B cell (primary cell): ENCODE results near the gene C6orf47. TPM values are rescaled to one million over a fixed set of nuclear protein-coding genes. Genes with fewer than 3 reads are reported as not detected.

Source experiments
- ATAC-seq: fragments of 200-7000 bp; cut with Tn5 transposase; one replicate; pipeline ENCODE4 v1.10.0; 2021; ENCODE audit warnings: low read depth, mild to moderate bottlenecking, moderate number of reproducible peaks, moderate library complexity
- CTCF ChIA-PET: fragments of 350-600 bp; sonication (Branson Sonifier 250); formaldehyde crosslinking; loops from one replicate; lab custom pipeline; 2021; ENCODE audit warnings: antibody characterized with exemption, inconsistent platforms; lab: Charles Lee
- POLR2A ChIA-PET: fragments of 350-600 bp; sonication (Branson Sonifier 250); formaldehyde crosslinking; loops from one replicate; lab custom pipeline; 2021; ENCODE audit warnings: antibody characterized with exemption; lab: Charles Lee
- DNase-seq: peaks from one replicate; pipeline ENCODE4 v3.0.0; 2013
- H2AFZ ChIP-seq: 2 replicates; pipeline ENCODE4 v1.6.1; 2012; ENCODE audit warnings: mild to moderate bottlenecking, low read depth, low read length; ENCODE audit not compliant: insufficient read depth, poor library complexity, severe bottlenecking
- H3K27ac ChIP-seq, 2 donors: 1 replicate in 1 of 2; 2 replicates in 1 of 2; pipeline ENCODE4 v1.5.1; 2012 to 2013; ENCODE audit warnings: low read length in 2 of 2, mild to moderate bottlenecking in 2 of 2, moderate library complexity in 1 of 2
- H3K27me3 ChIP-seq, 4 experiments: fragments of 200-600 bp in 1 of 4; sonication (generic) in 1 of 4; replicated peaks in 1 of 4; 1 replicate in 2 of 4; 2 replicates in 2 of 4; pipeline versions ENCODE4 v1.6.1 to v1.7.0; 2013 to 2016; ENCODE audit warnings: low read length in 3 of 4, mild to moderate bottlenecking in 2 of 4, mixed read lengths in 1 of 4, moderate library complexity in 1 of 4; ENCODE audit not compliant: insufficient read depth in 4 of 4, control insufficient read depth in 3 of 4; ENCODE audit errors: control extremely low read depth in 1 of 4
- H3K36me3 ChIP-seq, 2 experiments: replicated peaks in 1 of 2; 1 replicate in 1 of 2; 2 replicates in 1 of 2; pipeline versions ENCODE4 v1.6.1 to v1.7.1; 2013; ENCODE audit warnings: low read length in 1 of 2; ENCODE audit not compliant: insufficient read depth in 2 of 2, control insufficient read depth in 1 of 2; ENCODE audit errors: control extremely low read depth in 1 of 2, extremely low read depth in 1 of 2
- H3K4me1 ChIP-seq, 2 donors: fragments of 200-600 bp in 1 of 2; sonication (generic) in 1 of 2; 1 replicate in 1 of 2; 2 replicates in 1 of 2; pipeline versions ENCODE4 v1.5.1 to v1.6.1; 2013 to 2017; ENCODE audit warnings: low read length in 2 of 2; ENCODE audit not compliant: control insufficient read depth in 2 of 2, insufficient read depth in 2 of 2
- H3K4me2 ChIP-seq: replicated peaks from 2 replicates; pipeline ENCODE3; 2012; ENCODE audit warnings: mild to moderate bottlenecking, low read depth, low read length; ENCODE audit not compliant: poor library complexity, severe bottlenecking
- H3K4me3 ChIP-seq, 5 experiments: fragments of 200-600 bp in 1 of 5; sonication (generic) in 1 of 5; 1 replicate in 3 of 5; 2 replicates in 2 of 5; pipeline versions ENCODE4 v1.5.1 to v1.7.0; 2011 to 2016; ENCODE audit warnings: low read length in 4 of 5, mild to moderate bottlenecking in 4 of 5, low read depth in 2 of 5, control low read depth in 1 of 5, moderate library complexity in 1 of 5; ENCODE audit not compliant: insufficient read depth in 1 of 5; ENCODE audit errors: control extremely low read depth in 1 of 5, extremely low read depth in 1 of 5
- H3K79me2 ChIP-seq: fragments of 200-600 bp; sonication (generic); one replicate; pipeline ENCODE4 v1.6.0; 2016; ENCODE audit warnings: low read length; ENCODE audit not compliant: control insufficient read depth, insufficient read depth
- H3K9ac ChIP-seq: fragments of 200-600 bp; sonication (generic); 2 replicates; pipeline ENCODE4 v1.6.1; 2017; ENCODE audit warnings: mild to moderate bottlenecking, low read length, moderate library complexity
- H3K9me3 ChIP-seq, 3 donors: one replicate each; pipeline versions ENCODE4 v1.6.1 to v1.7.1; 2013; ENCODE audit warnings: low read length in 2 of 3; ENCODE audit not compliant: control insufficient read depth in 2 of 3, insufficient read depth in 1 of 3; ENCODE audit errors: control extremely low read depth in 1 of 3
- H4K20me1 ChIP-seq: 2 replicates; pipeline ENCODE4 v1.6.0; 2012; ENCODE audit warnings: mild to moderate bottlenecking, low read length; ENCODE audit not compliant: insufficient read depth, control insufficient read depth, poor library complexity, severe bottlenecking
- H3K27ac Mint-ChIP-seq: one replicate; pipeline ENCODE4 v1.8.0; 2021; ENCODE audit warnings: mixed read lengths
- H3K27me3 Mint-ChIP-seq: one replicate; pipeline ENCODE4 v1.8.0; 2021; ENCODE audit warnings: mixed read lengths
- H3K4me1 Mint-ChIP-seq: one replicate; pipeline ENCODE4 v1.8.0; 2021; ENCODE audit warnings: mixed read lengths
- H3K4me3 Mint-ChIP-seq: one replicate; pipeline ENCODE4 v1.8.0; 2021; ENCODE audit warnings: mixed read lengths
- H3K9me3 Mint-ChIP-seq: one replicate; pipeline ENCODE4 v1.8.0; 2022; ENCODE audit warnings: mixed read lengths; ENCODE audit not compliant: insufficient read depth
- EZH2 ChIP-seq: IDR thresholded peaks from 2 replicates; pipeline ENCODE4 v1.6.1; 2012; ENCODE audit warnings: borderline replicate concordance, low read depth, mild to moderate bottlenecking, moderate library complexity, low read length; ENCODE audit not compliant: insufficient read depth, poor library complexity, severe bottlenecking
- WGBS: methylation state at CpG from one replicate; pipeline ENCODE4 v1.1.5; 2013; ENCODE audit warnings: missing lambda C conversion rate; ENCODE audit not compliant: insufficient coverage; 5-methylcytosine and 5-hydroxymethylcytosine counted together
- intact Hi-C: fragments of 100-400 bp; cut with micrococcal nuclease; formaldehyde crosslinking; loops from one replicate; pipeline ENCODE4 v1.10.0; 2022
- polyA plus RNA-seq: library from polyadenylated mRNA; depleted of rRNA; stranded (reverse); fragments of >200 nt; gene quantifications from 2 replicates; pipeline ENCODE4 v1.2.3, GENCODE V29; 2012
- total RNA-seq, 2 donors: library from RNA; stranded (reverse); fragments of 120-200 nt in 1 of 2; gene quantifications; 1 replicate in 1 of 2; 2 replicates in 1 of 2; pipeline versions ENCODE4 v1.2.3 to v1.2.4, GENCODE V29; 2013 to 2022
- TF ChIP-seq, protein P1 (sequence below): fragments of 200-600 bp; IDR thresholded peaks from one replicate; pipeline ENCODE4 v1.8.0; 2022; ENCODE audit warnings: antibody characterized with exemption, mild to moderate bottlenecking

The C6orf47 gene
- total and polyA plus RNA-seq, 2 donors (not counting 1 experiment from before 2014, with no cell fraction given), result 7.6 to 34.0 TPM

DNA sequence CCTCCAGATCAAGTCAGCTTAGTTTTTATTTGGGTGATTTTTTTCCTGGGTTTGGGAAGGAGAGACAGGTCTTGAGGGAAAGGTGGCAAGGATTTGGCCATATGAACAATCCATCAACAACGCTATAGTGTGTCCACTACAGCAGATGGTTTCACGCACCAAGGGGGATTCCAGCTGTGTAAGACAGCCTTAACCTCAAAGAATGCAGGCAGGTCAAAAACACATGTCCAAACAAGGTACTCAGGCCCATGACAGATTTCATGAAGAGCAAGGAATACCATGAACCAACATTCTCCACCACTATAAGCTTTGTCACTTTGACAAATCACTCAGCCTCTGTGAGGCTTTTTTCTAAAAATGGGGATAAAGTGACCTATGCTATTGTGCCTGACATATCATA, 43.6 kb downstream of the C6orf47 start:
- no peak overlapping the region for H2AFZ ChIP-seq
- no peaks in the 10 kb centered on the region for H3K9me3 Mint-ChIP-seq
- H3K27me3 Mint-ChIP-seq, result no peaks in the 10 kb centered on the region
- H3K79me2 ChIP-seq, result peaks cover 12% of the 10 kb centered on the region
- ATAC-seq (no peak), DNase-seq (no peak)
- H3K27ac ChIP-seq, result no peak overlapping the region
- peaks cover 0 to 6% (median 0%) of the 10 kb centered on the region in 3 donors for H3K9me3 ChIP-seq
- H3K4me2 ChIP-seq, result no peak overlapping the region
- peaks cover 0 to 5% of the 10 kb centered on the region in 2 experiments for H3K36me3 ChIP-seq
- TF ChIP-seq, protein P1, sequence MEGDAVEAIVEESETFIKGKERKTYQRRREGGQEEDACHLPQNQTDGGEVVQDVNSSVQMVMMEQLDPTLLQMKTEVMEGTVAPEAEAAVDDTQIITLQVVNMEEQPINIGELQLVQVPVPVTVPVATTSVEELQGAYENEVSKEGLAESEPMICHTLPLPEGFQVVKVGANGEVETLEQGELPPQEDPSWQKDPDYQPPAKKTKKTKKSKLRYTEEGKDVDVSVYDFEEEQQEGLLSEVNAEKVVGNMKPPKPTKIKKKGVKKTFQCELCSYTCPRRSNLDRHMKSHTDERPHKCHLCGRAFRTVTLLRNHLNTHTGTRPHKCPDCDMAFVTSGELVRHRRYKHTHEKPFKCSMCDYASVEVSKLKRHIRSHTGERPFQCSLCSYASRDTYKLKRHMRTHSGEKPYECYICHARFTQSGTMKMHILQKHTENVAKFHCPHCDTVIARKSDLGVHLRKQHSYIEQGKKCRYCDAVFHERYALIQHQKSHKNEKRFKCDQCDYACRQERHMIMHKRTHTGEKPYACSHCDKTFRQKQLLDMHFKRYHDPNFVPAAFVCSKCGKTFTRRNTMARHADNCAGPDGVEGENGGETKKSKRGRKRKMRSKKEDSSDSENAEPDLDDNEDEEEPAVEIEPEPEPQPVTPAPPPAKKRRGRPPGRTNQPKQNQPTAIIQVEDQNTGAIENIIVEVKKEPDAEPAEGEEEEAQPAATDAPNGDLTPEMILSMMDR, result no peak
- TF ChIP-seq EZH2, result no peak
- intact Hi-C loops, result no loop called here
- no peak overlapping the region for H3K4me3 Mint-ChIP-seq
- peaks cover 36 to 45% of the 10 kb centered on the region in 2 donors for H3K4me1 ChIP-seq
- POLR2A ChIA-PET, result interaction anchor here (0.7 kb wide), 1 partner anchor 75 kb away, joined by 3 read pairs; no protein-coding TSS in a partner anchor
- 84% methylated on average over 2 of the region's 2 CpGs for WGBS
- no peaks in the 10 kb centered on the region for H4K20me1 ChIP-seq
- CTCF ChIA-PET, result interaction anchor here (1.3 to 5.6 kb wide), 4 partner anchors 8 to 70 kb away, joined by 3 to 44 read pairs (median 4); partner anchors contain the start of gene NFKBIL1
- H3K9ac ChIP-seq, result no peak overlapping the region
- H3K27ac Mint-ChIP-seq, result peak overlapping the region; percentile 17
- no peak overlapping the region for H3K4me3 ChIP-seq
- no peaks in the 10 kb centered on the region for H3K27me3 ChIP-seq
- H3K4me1 Mint-ChIP-seq, result peaks cover 50% of the 10 kb centered on the region

DNA sequence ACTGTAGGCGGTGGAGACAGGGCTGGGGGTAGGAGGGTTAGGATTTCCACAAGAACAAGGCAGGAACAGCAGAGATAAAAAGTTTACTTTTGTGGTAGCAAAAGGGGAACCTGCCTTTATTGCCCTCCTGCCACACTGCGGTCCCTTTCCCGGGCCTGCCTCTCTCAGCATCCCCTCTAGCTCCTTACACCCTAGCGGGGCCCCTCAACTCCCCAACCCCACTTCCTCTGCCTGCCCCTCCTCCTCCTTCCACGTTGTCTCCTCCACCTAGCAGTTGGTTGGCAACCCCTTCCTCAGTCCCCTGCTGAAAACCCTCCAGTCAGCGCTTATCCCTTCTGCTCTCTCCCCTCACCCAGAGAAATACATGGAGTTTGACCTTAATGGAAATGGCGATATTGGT, 44.8 kb downstream of the C6orf47 start:
- Mint-ChIP-seq H3K4me1 (peaks cover 40% of the 10 kb centered on the region), H3K27me3 (no peaks in the 10 kb centered on the region), H3K4me3 (peak overlapping the region; percentile 33), H3K9me3 (no peaks in the 10 kb centered on the region), H3K27ac (peak overlapping the region; percentile 89)
- CTCF ChIA-PET, result interaction anchor here (0.8 to 5.6 kb wide), 4 partner anchors 18 to 75 kb away, joined by 3 to 44 read pairs (median 6); no protein-coding TSS in a partner anchor
- DNase-seq (peak; percentile 56), ATAC-seq (no peak)
- no peaks in the 10 kb centered on the region for H3K36me3 ChIP-seq
- H2AFZ ChIP-seq, result peak overlapping the region; percentile 70
- H3K9me3 ChIP-seq, result peaks cover 0 to 6% (median 0%) of the 10 kb centered on the region in 3 donors
- intact Hi-C loops, result no loop called here
- POLR2A ChIA-PET, result interaction anchor here (0.5 to 0.9 kb wide), 2 partner anchors 19 to 24 kb away, joined by 3 to 6 read pairs; no protein-coding TSS in a partner anchor
- WGBS, result 5% methylated on average over 4 of the region's 7 CpGs
- TF ChIP-seq, protein P1, result no peak
- TF ChIP-seq EZH2, result no peak
- peaks cover 27 to 34% of the 10 kb centered on the region in 2 donors for H3K4me1 ChIP-seq
- peak overlapping the region in 1 of 5 experiments; percentile 8 for H3K4me3 ChIP-seq
- H3K27ac ChIP-seq, result peak overlapping the region; percentile 26 to 68
- no peak overlapping the region for H3K9ac ChIP-seq
- H3K79me2 ChIP-seq, result no peaks in the 10 kb centered on the region
- H3K27me3 ChIP-seq, result no peaks in the 10 kb centered on the region
- H3K4me2 ChIP-seq, result peak overlapping the region; percentile 61
- H4K20me1 ChIP-seq, result no peaks in the 10 kb centered on the region
